GM21360 (cell line): Measurements from ENCODE around the gene VAT1L.

Experiments used
- ATAC-seq: cut with Tn5 transposase; IDR thresholded peaks from one replicate; pipeline ENCODE4 v1.9.1; 2021; ENCODE audit warnings: mild to moderate bottlenecking, moderate library complexity; ENCODE audit not compliant: unreplicated experiment

Gene VAT1L

DNA sequence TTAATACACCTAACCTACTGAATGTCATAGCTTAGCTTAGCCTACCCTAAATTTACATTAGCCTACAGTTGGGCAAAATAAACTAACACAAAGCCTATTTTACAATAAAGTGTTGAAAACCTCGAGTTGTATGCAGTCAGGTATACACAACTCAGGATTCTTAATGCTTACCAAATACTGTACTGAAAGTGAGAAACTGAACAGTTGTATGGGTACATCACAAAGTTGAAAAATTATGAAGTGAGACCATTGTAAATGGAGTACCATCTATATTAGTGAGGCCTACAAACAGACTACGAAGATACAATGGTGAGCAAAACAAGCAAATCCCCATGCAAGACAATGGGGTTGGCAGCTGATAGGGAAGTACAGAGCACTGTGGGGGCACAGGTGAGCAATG, 79.7 kb downstream of the VAT1L start:
- ATAC-seq = peak; percentile 38

GRCh38 chr16:77868478-77868877, 80.1 kb downstream of the VAT1L start:
- ATAC-seq = peak; percentile 95

DNA sequence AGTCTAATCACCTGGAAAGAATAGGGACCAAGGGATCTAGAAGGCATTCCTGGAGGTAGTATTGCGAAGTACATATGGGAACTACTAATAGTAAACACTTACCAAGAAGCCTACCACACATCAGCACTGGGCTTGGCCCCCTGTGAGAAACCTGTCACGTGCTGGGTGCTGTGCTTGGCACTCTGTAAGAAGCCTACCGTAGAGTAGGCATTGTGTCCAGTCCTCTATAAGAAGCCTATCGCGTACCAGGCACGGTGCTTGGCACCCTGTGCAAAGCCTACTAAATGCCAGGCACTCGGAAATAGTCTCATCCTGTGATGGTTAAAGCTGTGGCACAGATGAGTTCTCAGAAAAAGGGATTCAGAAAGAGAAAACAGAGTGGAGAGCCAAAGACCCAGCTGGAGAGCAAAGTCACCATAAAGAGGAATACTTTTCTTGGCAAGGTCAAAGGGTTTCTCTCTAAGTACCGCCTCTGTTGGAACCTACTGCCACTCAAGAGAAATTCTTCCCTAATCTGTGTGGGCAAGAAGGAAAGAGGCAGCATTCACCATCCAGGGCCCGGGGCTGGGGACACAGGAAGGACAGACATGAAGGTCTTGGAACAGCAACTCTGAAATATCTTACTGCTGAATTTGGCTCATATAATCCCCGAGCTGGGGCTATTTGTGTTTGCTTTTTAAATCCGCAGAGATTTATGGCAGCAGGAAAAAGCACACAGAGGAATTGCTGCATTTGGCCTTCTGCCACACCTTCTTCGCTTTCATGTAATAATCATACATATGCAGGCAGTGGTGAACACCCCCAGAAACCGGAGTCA, 81.8 kb downstream of the VAT1L start:
- no peak for ATAC-seq

DNA sequence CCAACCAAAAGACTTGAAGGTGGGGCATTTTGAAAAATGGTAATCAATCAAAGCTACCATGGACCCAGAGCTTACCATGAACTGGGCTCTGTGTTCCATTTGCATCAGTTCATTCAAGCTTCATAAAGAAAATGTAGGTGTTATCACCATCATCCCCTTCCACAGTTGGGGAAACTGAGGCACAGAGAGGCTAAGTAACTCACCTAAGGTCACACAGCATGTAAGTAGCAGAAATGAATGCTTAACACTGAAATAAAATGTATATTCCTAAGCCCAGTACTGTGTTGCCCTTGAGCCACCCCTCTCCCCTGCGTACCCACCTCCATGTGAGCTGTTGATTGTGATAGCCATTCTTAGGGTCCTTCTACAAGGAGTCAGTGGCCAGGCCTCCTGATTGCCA, 83.6 kb downstream of the VAT1L start:
- no peak for ATAC-seq

DNA sequence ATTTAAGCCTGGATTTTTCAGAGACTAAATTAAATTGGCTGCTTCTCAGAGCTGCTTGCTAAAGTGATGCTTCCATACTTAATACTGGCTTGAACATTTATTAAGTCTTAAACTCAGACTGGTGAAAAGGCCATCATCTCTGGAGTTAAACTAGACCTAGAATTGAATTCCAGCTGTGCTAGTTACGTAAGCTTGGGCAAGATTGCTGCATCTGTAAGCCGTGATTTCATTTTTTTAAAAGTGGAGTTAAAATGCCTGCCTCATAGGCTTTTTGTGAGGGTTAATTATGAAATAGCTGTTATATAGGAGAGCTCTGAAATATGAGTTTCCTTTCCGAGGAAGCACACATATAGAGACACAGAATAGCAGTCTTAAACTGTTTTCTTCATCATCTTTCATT, 84.7 kb downstream of the VAT1L start:
- no peak for ATAC-seq

GRCh38 chr16:77874347-77874746, 86.0 kb downstream of the VAT1L start:
- no peak for ATAC-seq

DNA sequence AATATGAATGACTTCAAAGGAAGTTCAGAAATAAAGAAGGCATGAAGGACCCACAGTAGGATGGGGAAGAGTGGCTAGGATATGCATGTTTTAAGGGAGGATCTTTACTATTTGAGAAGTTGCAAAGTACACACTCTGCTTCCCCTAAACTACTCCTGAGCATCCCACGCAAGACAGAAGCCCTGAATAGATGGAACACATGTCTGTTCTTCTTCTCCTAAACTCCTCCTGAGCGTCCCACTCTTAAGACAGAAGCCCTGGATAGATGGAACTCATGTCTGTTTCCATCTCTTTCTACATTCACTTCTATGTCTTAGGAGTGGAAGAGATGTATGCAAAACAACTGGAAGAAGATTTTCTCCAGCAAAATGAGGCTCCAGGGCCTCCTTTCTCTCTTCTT, 88.4 kb downstream of the VAT1L start:
- ATAC-seq = no peak

DNA sequence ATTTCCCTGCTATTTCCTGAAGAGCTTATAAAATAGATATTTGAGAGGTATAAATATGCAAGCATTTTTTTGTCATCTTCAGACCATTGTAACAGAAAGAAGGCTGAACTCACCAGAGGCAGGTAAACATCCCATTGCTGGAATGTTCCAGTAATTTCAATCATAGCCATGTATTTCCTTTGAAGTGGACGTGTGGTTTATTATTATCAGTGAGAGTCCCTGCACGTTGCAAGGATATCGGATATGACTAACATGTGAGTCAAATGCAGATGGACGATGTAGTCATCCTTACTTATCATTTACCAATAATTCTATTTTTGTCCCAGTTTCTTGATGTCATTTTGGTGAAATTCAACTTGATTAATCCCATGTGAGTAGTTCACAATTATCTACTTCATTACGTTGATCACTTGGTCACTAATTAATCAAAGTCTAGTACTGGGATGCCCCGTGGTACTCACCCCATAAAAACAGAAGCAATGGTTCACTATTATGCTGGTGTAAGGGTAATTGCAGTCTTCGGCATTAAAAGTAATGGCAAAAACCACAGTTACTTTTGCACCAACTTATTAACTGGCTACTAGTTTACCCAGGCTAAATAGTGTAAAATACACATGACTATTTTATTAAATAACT, 89.5 kb downstream of the VAT1L start:
- ATAC-seq = no peak

- no peak for ATAC-seq
Observed at GRCh38 chr16:77881355-77882030, 93.1 kb downstream of the VAT1L start.

DNA sequence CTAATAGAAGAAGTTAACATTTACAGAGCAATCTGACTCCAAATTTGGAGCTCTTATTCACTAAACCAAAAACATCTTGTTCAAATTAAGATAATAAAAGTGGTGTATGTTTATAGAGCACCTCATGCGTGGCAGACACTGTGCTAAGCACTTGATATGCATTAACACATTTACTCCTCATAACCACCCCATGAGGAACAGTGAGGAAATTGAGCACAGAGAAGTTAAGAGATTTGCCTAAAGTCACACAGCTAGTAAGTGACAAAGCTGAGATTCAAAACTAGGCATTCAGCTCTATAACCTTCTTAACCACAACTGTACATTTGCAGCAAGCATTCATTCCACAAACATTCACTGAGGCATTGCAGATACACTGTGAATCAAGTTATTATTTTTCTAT, 94.0 kb downstream of the VAT1L start:
- ATAC-seq = no peak

- no peak for ATAC-seq
Observed at GRCh38 chr16:77885571-77886295, 97.4 kb downstream of the VAT1L start.

GRCh38 chr16:77888871-77889270, 100.5 kb downstream of the VAT1L start:
- ATAC-seq = no peak

- ATAC-seq = no peak
Observed at GRCh38 chr16:77890075-77890474, 101.7 kb downstream of the VAT1L start.

DNA sequence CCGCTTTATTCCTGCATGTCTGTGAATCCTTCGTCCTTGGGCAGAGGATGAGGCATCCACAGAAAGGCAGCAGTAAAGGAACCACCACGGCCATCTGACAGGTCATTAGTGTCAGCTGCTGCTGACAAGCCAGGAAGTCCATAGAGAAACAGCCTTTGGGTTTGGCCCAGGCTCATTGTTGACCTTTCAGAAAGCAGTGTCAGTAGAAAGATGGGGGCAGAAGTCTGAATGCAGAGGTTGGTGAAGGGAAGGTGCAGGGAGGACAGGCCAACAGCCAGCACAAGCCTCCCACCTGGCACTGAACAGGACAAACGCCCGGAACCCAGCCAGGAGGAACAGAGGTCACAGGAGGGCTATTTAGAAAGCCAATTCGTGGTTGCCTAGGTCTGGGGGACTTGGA, 105.8 kb downstream of the VAT1L start:
- no peak for ATAC-seq

GRCh38 chr16:77895962-77896361, 107.6 kb downstream of the VAT1L start:
- no peak for ATAC-seq

DNA sequence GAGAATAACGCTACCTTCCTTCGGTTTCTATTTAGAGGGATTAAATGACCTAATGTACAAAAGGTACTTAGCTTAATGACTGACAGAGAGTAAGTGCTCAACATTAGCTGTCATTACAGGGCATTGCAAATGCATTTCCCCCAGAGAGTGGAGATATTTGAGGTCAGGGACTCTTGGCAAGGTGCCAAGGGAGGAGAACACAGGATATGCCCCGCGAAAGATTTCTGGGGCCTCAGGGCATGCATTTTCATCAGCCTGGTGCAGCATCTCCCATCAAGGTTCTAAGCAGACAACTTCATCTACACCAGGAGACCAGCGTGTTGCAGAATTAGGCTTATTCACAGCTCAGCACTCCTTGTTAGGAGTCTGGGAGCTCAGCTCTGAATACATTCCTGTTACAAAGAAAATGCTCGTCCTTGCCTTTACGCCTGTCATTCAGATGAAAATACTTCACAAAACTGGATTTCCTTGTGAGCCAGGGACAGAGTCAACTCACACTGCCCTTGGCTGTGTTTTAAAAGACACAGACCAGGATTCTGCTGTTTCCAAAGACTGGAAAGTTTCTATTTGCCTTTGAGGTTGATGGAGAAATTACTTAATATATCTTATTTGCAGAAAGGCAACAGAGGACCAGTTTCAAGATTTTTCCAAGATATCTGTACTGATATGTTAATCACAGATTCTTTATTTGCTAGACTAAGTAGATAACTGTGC, 108.2 kb downstream of the VAT1L start:
- ATAC-seq = no peak

- ATAC-seq = no peak
Observed at GRCh38 chr16:77897129-77897437, 108.7 kb downstream of the VAT1L start.

DNA sequence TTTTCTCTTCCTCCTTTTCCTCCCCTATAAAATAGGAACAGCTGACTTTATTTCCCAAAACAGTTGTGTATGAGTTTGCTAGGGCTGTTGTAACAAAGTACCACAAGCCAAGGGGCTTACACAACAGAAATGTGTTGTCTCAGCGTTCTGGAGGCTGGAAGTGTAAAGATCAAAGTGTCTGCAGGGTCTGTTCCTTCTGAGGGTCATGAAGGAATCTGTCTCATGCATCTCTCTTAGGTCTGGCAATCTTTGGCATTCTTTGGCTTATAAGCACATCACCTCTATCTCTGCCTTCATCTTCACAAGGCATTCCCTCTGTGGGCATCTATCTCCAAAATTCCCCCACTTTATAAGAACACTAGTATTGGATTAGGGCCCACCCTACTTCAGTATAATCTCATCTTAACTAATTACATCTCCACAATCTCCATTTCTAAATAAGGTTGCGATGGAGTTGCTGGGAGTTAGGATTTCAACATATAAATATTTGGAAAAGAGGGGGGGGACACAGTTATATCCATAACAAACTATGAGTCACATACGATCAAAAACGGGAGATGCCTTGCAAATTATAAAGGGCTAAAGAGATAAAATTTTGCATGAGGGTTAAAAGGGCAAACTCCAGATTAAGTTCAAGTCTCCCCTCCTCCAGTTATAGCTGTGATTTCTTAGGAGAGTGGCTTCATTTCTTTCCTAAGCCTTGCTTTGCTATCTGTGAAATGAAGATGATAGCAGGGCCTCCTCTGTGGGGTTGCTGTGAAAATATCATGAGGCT, 109.7 kb downstream of the VAT1L start:
- ATAC-seq = no peak

DNA sequence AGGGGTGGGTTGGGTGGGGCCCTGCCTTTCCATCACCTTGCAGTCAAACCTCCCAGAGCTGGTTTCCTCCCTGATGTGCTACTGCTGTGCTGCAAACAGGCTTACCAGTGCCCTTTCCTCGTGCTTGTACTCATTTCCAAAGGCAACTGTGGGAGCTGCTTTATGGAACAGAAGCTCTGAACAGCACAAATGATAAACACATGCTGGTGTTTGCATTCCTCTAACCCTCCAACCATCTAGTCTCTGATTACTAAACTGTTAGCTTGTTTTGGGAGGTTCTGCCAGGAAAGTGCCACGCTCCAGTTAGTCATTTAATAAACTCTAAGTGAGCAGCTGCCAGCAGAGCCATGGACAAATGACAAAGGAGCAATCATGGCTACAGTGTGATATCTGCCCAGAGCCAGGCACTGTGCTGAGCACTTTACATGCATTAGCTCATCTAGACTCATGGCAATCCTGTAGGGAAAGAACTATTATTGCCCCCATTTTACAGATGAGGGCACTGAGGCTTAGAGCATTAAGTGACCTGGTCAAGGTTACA, 110.4 kb downstream of the VAT1L start:
- no peak for ATAC-seq

- ATAC-seq = no peak
Observed at GRCh38 chr16:77899416-77899815, 111.1 kb downstream of the VAT1L start.
